ENCODE results near the gene GOLPH3.

DNA sequence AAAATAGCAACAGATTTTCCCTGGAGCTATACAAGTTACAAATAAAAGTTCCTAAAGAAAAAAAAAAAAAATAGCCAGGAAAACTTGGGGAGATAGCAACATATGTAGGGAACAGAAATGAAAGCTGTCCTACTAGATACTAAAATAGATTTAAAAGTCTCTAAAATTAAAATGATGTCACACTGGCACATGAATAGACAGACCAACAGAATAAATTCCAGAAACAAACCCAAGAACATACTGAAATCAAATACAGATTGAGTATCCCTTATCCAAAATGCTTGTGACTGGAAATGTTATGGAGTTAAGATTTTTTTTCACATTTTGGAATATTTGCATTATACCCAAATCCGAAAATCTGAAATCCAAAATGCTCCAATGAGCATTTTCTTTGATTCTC lies 23.8 kb downstream of the GOLPH3 start:
- TF ChIP-seq, protein P1, sequence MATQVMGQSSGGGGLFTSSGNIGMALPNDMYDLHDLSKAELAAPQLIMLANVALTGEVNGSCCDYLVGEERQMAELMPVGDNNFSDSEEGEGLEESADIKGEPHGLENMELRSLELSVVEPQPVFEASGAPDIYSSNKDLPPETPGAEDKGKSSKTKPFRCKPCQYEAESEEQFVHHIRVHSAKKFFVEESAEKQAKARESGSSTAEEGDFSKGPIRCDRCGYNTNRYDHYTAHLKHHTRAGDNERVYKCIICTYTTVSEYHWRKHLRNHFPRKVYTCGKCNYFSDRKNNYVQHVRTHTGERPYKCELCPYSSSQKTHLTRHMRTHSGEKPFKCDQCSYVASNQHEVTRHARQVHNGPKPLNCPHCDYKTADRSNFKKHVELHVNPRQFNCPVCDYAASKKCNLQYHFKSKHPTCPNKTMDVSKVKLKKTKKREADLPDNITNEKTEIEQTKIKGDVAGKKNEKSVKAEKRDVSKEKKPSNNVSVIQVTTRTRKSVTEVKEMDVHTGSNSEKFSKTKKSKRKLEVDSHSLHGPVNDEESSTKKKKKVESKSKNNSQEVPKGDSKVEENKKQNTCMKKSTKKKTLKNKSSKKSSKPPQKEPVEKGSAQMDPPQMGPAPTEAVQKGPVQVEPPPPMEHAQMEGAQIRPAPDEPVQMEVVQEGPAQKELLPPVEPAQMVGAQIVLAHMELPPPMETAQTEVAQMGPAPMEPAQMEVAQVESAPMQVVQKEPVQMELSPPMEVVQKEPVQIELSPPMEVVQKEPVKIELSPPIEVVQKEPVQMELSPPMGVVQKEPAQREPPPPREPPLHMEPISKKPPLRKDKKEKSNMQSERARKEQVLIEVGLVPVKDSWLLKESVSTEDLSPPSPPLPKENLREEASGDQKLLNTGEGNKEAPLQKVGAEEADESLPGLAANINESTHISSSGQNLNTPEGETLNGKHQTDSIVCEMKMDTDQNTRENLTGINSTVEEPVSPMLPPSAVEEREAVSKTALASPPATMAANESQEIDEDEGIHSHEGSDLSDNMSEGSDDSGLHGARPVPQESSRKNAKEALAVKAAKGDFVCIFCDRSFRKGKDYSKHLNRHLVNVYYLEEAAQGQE (IDR thresholded peaks at IDR 0.05; ENCODE audit: low read depth): no peak
- no peak for TF ChIP-seq YY1 (IDR thresholded peaks at IDR 0.05; ENCODE audit: extremely low read depth, insufficient replicate concordance, low read depth, low read length)
- no peak for TF ChIP-seq EZH2 (IDR thresholded peaks at IDR 0.05)
- no peak for TF ChIP-seq RAD21 (IDR thresholded peaks at IDR 0.05; ENCODE audit: low read depth)
- TF ChIP-seq, protein P2, sequence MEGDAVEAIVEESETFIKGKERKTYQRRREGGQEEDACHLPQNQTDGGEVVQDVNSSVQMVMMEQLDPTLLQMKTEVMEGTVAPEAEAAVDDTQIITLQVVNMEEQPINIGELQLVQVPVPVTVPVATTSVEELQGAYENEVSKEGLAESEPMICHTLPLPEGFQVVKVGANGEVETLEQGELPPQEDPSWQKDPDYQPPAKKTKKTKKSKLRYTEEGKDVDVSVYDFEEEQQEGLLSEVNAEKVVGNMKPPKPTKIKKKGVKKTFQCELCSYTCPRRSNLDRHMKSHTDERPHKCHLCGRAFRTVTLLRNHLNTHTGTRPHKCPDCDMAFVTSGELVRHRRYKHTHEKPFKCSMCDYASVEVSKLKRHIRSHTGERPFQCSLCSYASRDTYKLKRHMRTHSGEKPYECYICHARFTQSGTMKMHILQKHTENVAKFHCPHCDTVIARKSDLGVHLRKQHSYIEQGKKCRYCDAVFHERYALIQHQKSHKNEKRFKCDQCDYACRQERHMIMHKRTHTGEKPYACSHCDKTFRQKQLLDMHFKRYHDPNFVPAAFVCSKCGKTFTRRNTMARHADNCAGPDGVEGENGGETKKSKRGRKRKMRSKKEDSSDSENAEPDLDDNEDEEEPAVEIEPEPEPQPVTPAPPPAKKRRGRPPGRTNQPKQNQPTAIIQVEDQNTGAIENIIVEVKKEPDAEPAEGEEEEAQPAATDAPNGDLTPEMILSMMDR (IDR thresholded peaks at IDR 0.05 in 2 of 3, conservative IDR thresholded peaks at IDR 0.05 in 1 of 3; ENCODE audit: borderline replicate concordance in 1 of 3, insufficient read depth in 1 of 3, low read depth in 2 of 3, low read length in 2 of 3): no peak

Data from HCT116 (cell line).